Activated naive CD8-positive, alpha-beta T cell treated with anti-CD3 and anti-CD28 coated beads for 36 hours (primary cell): ENCODE results near the gene PPP2R1B. TPM values are rescaled to one million over a fixed set of nuclear protein-coding genes. Genes with fewer than 3 reads are reported as not detected.

Experiments used
- DNase-seq: peaks from one replicate; pipeline ENCODE4 v3.0.0; 2021
- H3K27ac Mint-ChIP-seq: one replicate; pipeline ENCODE4 v1.8.0; 2022; ENCODE audit warnings: mild to moderate bottlenecking, moderate library complexity, mixed read lengths
- H3K27me3 Mint-ChIP-seq: one replicate; pipeline ENCODE4 v1.8.0; 2022; ENCODE audit warnings: mild to moderate bottlenecking, mixed read lengths
- H3K36me3 Mint-ChIP-seq: one replicate; pipeline ENCODE4 v1.8.0; 2021; ENCODE audit warnings: mild to moderate bottlenecking, mixed read lengths
- H3K4me1 Mint-ChIP-seq: one replicate; pipeline ENCODE4 v1.8.0; 2021; ENCODE audit warnings: mixed read lengths
- H3K4me3 Mint-ChIP-seq: one replicate; pipeline ENCODE4 v1.8.0; 2022; ENCODE audit warnings: mild to moderate bottlenecking, moderate library complexity, mixed read lengths
- H3K9me3 Mint-ChIP-seq: one replicate; pipeline ENCODE4 v1.8.0; 2022; ENCODE audit warnings: mixed read lengths
- total RNA-seq, 2 experiments: library from RNA; stranded (reverse); gene quantifications; one replicate each; pipeline ENCODE4 v1.2.3, GENCODE V29; 2021

The PPP2R1B gene
- total RNA-seq, 2 experiments from 2014 or later: 53.0 to 57.6 TPM

DNA sequence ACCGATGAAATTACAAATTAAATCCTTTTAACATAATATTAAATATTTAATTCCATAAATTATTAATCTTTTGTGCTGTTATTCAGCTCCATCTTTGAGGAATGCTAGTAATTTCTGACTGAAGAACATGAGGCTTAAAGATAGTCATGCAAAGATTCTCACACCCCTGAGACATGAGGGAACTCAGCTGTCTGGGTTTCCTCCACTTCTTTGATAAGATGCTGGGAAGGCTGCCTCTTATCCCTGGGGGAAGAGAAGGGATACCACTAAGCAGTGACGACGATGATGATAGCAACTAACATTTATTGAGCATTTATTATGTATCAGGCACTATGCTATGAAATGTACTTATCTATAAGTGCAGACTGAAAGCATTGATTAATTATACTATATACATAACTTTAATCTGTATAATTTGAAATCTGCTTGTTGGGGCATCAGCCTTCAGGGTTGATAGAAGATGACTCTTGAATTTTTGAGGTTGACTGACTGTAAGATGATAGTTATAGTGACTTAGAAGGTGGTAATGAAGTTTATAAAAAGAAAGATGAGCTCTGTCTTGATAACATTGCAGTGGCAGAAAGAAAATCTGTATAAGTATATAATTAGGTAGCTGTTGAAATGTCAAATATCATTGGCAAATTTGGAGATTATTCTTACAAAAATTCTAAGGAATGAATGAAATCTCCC is 85.6 kb downstream of the PPP2R1B start:
- Mint-ChIP-seq H3K36me3 (peaks cover 8% of the 10 kb centered on the region), H3K4me1 (peaks cover 1% of the 10 kb centered on the region), H3K9me3 (no peaks in the 10 kb centered on the region), H3K27me3 (no peaks in the 10 kb centered on the region), H3K4me3 (no peak overlapping the region), H3K27ac (no peak overlapping the region)
- no peak for DNase-seq

Other genes starting within 250 kb of the PPP2R1B start
- gene LAYN, start 225.7 kb downstream of the PPP2R1B start, total RNA-seq: 10 to 100 TPM; 57.4 to 63.2 TPM
- gene SIK2, start 163.9 kb downstream of the PPP2R1B start, total RNA-seq: 1 to 10 TPM; 5.2 to 8.2 TPM
- gene ALG9, start 105.2 kb upstream of the PPP2R1B start, total RNA-seq: 10 to 100 TPM; 36.4 to 36.8 TPM
- 1 to 10 TPM; 8.8 to 9.9 TPM for gene FDXACB1, start 112.8 kb upstream of the PPP2R1B start, total RNA-seq
- 10 to 100 TPM; 45.8 to 47.0 TPM for gene CFAP68, start 113.2 kb upstream of the PPP2R1B start, total RNA-seq
- gene CRYAB, start 145.4 kb upstream of the PPP2R1B start, total RNA-seq: not detected
- not detected for gene HSPB2, start 146.3 kb upstream of the PPP2R1B start, total RNA-seq
- not detected for gene C11orf52, start 152.5 kb upstream of the PPP2R1B start, total RNA-seq
- 1 to 10 TPM; 5.6 to 7.3 TPM for gene DIXDC1, start 171.0 kb upstream of the PPP2R1B start, total RNA-seq